Right ventricle myocardium superior (tissue), 1 donor: ENCODE measurements around the gene LIG3. TPM values are rescaled to one million over a fixed set of nuclear protein-coding genes. Genes with fewer than 3 reads are reported as not detected.
A peak's percentile ranks its signal among the peaks of the same experiment; 100 is the strongest.
"Not testable (repeated sequence)": the region's sequence is repeated elsewhere in the genome, so short reads cannot be mapped to it uniquely, and the experiment has no call there.

Experiments used
- ATAC-seq: fragments of 200-7000 bp; cut with Tn5 transposase; one replicate; pipeline ENCODE4 v1.9.1; 2020; ENCODE audit warnings: mild to moderate bottlenecking; ENCODE audit not compliant: poor library complexity
- DNase-seq: peaks from one replicate; pipeline ENCODE4 v3.0.0-alpha.2; 2020
- intact Hi-C: fragments of 100-400 bp; cut with DNase I; formaldehyde crosslinking; loops from one replicate; pipeline ENCODE4 v1.11.2; 2022
- total RNA-seq: library from RNA; stranded (reverse); fragmentation: NEBNext Ultra II Directional; extraction: Animal tissue kit (Norgen Biotek cat#: 25700); gene quantifications from one replicate; pipeline ENCODE4 v1.2.1, GENCODE V29; 2021
- donor health status: DM: no; HTN: yes; CAD: no; lungs with severe emphysema.

The LIG3 gene
- total RNA-seq, 1 donor from 2014 or later = 15.2 TPM

- no peak for ATAC-seq
- no peak for DNase-seq
- intact Hi-C loops = loop anchor here (10.0 kb wide), 1 partner anchor 118 kb away; the partner anchor contains the start of gene RAD51D
Measured at GRCh38 chr17:34996422-34997285, 16.3 kb downstream of the LIG3 start.

GRCh38 chr17:34997355-34997862 lies 17.1 kb downstream of the LIG3 start:
- DNase-seq = no peak
- ATAC-seq = peak; percentile 84
- intact Hi-C loops = loop anchor here (10.0 kb wide), 1 partner anchor 117 kb away; the partner anchor contains the start of gene RAD51D

- DNase-seq (peak; percentile 84), ATAC-seq (peak; percentile 86)
- intact Hi-C loops = loop anchor here (10.0 kb wide), 1 partner anchor 117 kb away; the partner anchor contains the start of gene RAD51D
Measured at GRCh38 chr17:34998205-34998604, 17.9 kb downstream of the LIG3 start.

GRCh38 chr17:34999456-34999855 lies 19.1 kb downstream of the LIG3 start:
- intact Hi-C loops = loop anchor here (10.0 kb wide), 1 partner anchor 115 kb away; the partner anchor contains the start of gene RAD51D
- ATAC-seq = no peak
- no peak for DNase-seq

- intact Hi-C loops, DNase-seq, ATAC-seq: not testable (repeated sequence)
Measured at GRCh38 chr17:35000965-35001364, 20.7 kb downstream of the LIG3 start.

- intact Hi-C loops = no loop called here
- ATAC-seq (no peak), DNase-seq (no peak)
Measured at GRCh38 chr17:35001549-35001948, 21.2 kb downstream of the LIG3 start.

GRCh38 chr17:35002876-35003551 lies 22.7 kb downstream of the LIG3 start:
- intact Hi-C loops = no loop called here
- ATAC-seq (peak; percentile 89), DNase-seq (peak; percentile 65)

GRCh38 chr17:35003778-35004177 lies 23.5 kb downstream of the LIG3 start:
- DNase-seq (no peak), ATAC-seq (no peak)
- intact Hi-C loops = no loop called here

GRCh38 chr17:35006345-35006744 lies 26.0 kb downstream of the LIG3 start:
- DNase-seq (no peak), ATAC-seq (no peak)
- intact Hi-C loops = no loop called here

GRCh38 chr17:35006961-35007360 lies 26.6 kb downstream of the LIG3 start:
- intact Hi-C loops = no loop called here
- DNase-seq (no peak), ATAC-seq (no peak)

- DNase-seq (no peak), ATAC-seq (no peak)
- intact Hi-C loops = no loop called here
Measured at GRCh38 chr17:35010093-35010492, 29.8 kb downstream of the LIG3 start.

- intact Hi-C loops = no loop called here
- no peak for DNase-seq
- no peak for ATAC-seq
Measured at GRCh38 chr17:35011671-35012216, 31.4 kb downstream of the LIG3 start.

GRCh38 chr17:35016369-35016768 lies 36.1 kb downstream of the LIG3 start:
- ATAC-seq (peak; percentile 22), DNase-seq (no peak)
- intact Hi-C loops = no loop called here

GRCh38 chr17:35017021-35017420 lies 36.7 kb downstream of the LIG3 start:
- intact Hi-C loops = no loop called here
- no peak for DNase-seq
- ATAC-seq = no peak

GRCh38 chr17:35018814-35019213 lies 38.5 kb downstream of the LIG3 start:
- intact Hi-C loops = no loop called here
- DNase-seq = no peak
- no peak for ATAC-seq

GRCh38 chr17:35019386-35020179 lies 39.3 kb downstream of the LIG3 start:
- no peak for ATAC-seq
- no peak for DNase-seq
- intact Hi-C loops = no loop called here

GRCh38 chr17:35021520-35022380 lies 41.4 kb downstream of the LIG3 start:
- ATAC-seq = no peak
- intact Hi-C loops = no loop called here

More at GRCh38 chr17:35021520-35022380, 41.4 kb downstream of the LIG3 start:
- no peak for DNase-seq
